Body of pancreas (tissue), 4 donors: ENCODE results near the gene AKR1C2.

Experiments used
- CTCF ChIP-seq, 7 experiments: fragments of 450-650 bp in 4 of 7; fragments of 200-600 bp in 3 of 7; sonication (generic) in 3 of 7; IDR thresholded peaks; one replicate each; pipeline ENCODE4 v1.5.1; 2016 to 2019; ENCODE audit warnings: antibody characterized with exemption in 7 of 7
- POLR2A ChIP-seq, 3 donors: fragments of 450-650 bp; IDR thresholded peaks; one replicate each; pipeline ENCODE4 v1.6.1; 2016; ENCODE audit warnings: antibody characterized with exemption in 3 of 3, mild to moderate bottlenecking in 2 of 3

- TF ChIP-seq POLR2A (IDR thresholded peaks at IDR 0.05) = no peak
- no peak for TF ChIP-seq CTCF (IDR thresholded peaks at IDR 0.05)
Measured at GRCh38 chr10:5013385-5013784, 9.7 kb upstream of the AKR1C2 start.
